Activated naive CD4-positive, alpha-beta T cell (primary cell): ENCODE data around the gene BAZ2B.

Experiments used
- DNase-seq, 4 experiments: peaks; one replicate each; lab custom pipeline; 2025; lab: John Stamatoyannopoulos, UW

The BAZ2B gene

GRCh38 chr2:159617100-159617499 lies 752 bp upstream of the BAZ2B start:
- DNase-seq = no peak

- DNase-seq = peak in 1 of 4 experiments; percentile 23
Measured at GRCh38 chr2:159615367-159616285, 722 bp downstream of the BAZ2B start.

- DNase-seq = no peak
Measured at GRCh38 chr2:159614534-159615366, 1.6 kb downstream of the BAZ2B start.

- no peak for DNase-seq
Measured at GRCh38 chr2:159613651-159614285, 2.6 kb downstream of the BAZ2B start.

- DNase-seq = no peak
Measured at GRCh38 chr2:159613091-159613490, 3.3 kb downstream of the BAZ2B start.

- no peak for DNase-seq
Measured at GRCh38 chr2:159612255-159612901, 4.0 kb downstream of the BAZ2B start.

GRCh38 chr2:159609811-159610549 lies 6.4 kb downstream of the BAZ2B start:
- DNase-seq = no peak

GRCh38 chr2:159608723-159609308 lies 7.5 kb downstream of the BAZ2B start:
- DNase-seq = no peak

GRCh38 chr2:159608108-159608507 lies 8.2 kb downstream of the BAZ2B start:
- no peak for DNase-seq

- DNase-seq = no peak
Measured at GRCh38 chr2:159606287-159606686, 10.1 kb downstream of the BAZ2B start.

- no peak for DNase-seq
Measured at GRCh38 chr2:159605441-159606178, 10.7 kb downstream of the BAZ2B start.

GRCh38 chr2:159604159-159604558 lies 12.2 kb downstream of the BAZ2B start:
- DNase-seq = no peak

- DNase-seq = no peak
Measured at GRCh38 chr2:159600752-159601151, 15.6 kb downstream of the BAZ2B start.

GRCh38 chr2:159595410-159596046 lies 20.8 kb downstream of the BAZ2B start:
- DNase-seq = no peak

GRCh38 chr2:159592441-159592840 lies 23.9 kb downstream of the BAZ2B start:
- DNase-seq = no peak

- no peak for DNase-seq
Measured at GRCh38 chr2:159591221-159591620, 25.1 kb downstream of the BAZ2B start.

- no peak for DNase-seq
Measured at GRCh38 chr2:159589286-159589685, 27.1 kb downstream of the BAZ2B start.

GRCh38 chr2:159586034-159586433 lies 30.3 kb downstream of the BAZ2B start:
- DNase-seq = no peak

- no peak for DNase-seq
Measured at GRCh38 chr2:159585622-159586021, 30.7 kb downstream of the BAZ2B start.

- DNase-seq = no peak
Measured at GRCh38 chr2:159584796-159585195, 31.6 kb downstream of the BAZ2B start.
